B cell (primary cell): ENCODE data around the gene PHLDB2. TPM values are rescaled to one million over a fixed set of nuclear protein-coding genes. Genes with fewer than 3 reads are reported as not detected.

Experiments
- ATAC-seq: fragments of 200-7000 bp; cut with Tn5 transposase; one replicate; pipeline ENCODE4 v1.10.0; 2021; ENCODE audit warnings: low read depth, mild to moderate bottlenecking, moderate number of reproducible peaks, moderate library complexity
- CTCF ChIA-PET: fragments of 350-600 bp; sonication (Branson Sonifier 250); formaldehyde crosslinking; loops from one replicate; lab custom pipeline; 2021; ENCODE audit warnings: antibody characterized with exemption, inconsistent platforms; lab: Charles Lee
- POLR2A ChIA-PET: fragments of 350-600 bp; sonication (Branson Sonifier 250); formaldehyde crosslinking; loops from one replicate; lab custom pipeline; 2021; ENCODE audit warnings: antibody characterized with exemption; lab: Charles Lee
- DNase-seq: peaks from one replicate; pipeline ENCODE4 v3.0.0; 2013
- H2AFZ ChIP-seq: 2 replicates; pipeline ENCODE4 v1.6.1; 2012; ENCODE audit warnings: mild to moderate bottlenecking, low read depth, low read length; ENCODE audit not compliant: insufficient read depth, poor library complexity, severe bottlenecking
- H3K27ac ChIP-seq, 2 donors: 1 replicate in 1 of 2; 2 replicates in 1 of 2; pipeline ENCODE4 v1.5.1; 2012 to 2013; ENCODE audit warnings: low read length in 2 of 2, mild to moderate bottlenecking in 2 of 2, moderate library complexity in 1 of 2
- H3K27me3 ChIP-seq, 4 experiments: fragments of 200-600 bp in 1 of 4; sonication (generic) in 1 of 4; replicated peaks in 1 of 4; 1 replicate in 2 of 4; 2 replicates in 2 of 4; pipeline versions ENCODE4 v1.6.1 to v1.7.0; 2013 to 2016; ENCODE audit warnings: low read length in 3 of 4, mild to moderate bottlenecking in 2 of 4, mixed read lengths in 1 of 4, moderate library complexity in 1 of 4; ENCODE audit not compliant: insufficient read depth in 4 of 4, control insufficient read depth in 3 of 4; ENCODE audit errors: control extremely low read depth in 1 of 4
- H3K36me3 ChIP-seq, 2 experiments: replicated peaks in 1 of 2; 1 replicate in 1 of 2; 2 replicates in 1 of 2; pipeline versions ENCODE4 v1.6.1 to v1.7.1; 2013; ENCODE audit warnings: low read length in 1 of 2; ENCODE audit not compliant: insufficient read depth in 2 of 2, control insufficient read depth in 1 of 2; ENCODE audit errors: control extremely low read depth in 1 of 2, extremely low read depth in 1 of 2
- H3K4me1 ChIP-seq, 2 donors: fragments of 200-600 bp in 1 of 2; sonication (generic) in 1 of 2; 1 replicate in 1 of 2; 2 replicates in 1 of 2; pipeline versions ENCODE4 v1.5.1 to v1.6.1; 2013 to 2017; ENCODE audit warnings: low read length in 2 of 2; ENCODE audit not compliant: control insufficient read depth in 2 of 2, insufficient read depth in 2 of 2
- H3K4me2 ChIP-seq: replicated peaks from 2 replicates; pipeline ENCODE3; 2012; ENCODE audit warnings: mild to moderate bottlenecking, low read depth, low read length; ENCODE audit not compliant: poor library complexity, severe bottlenecking
- H3K4me3 ChIP-seq, 5 experiments: fragments of 200-600 bp in 1 of 5; sonication (generic) in 1 of 5; 1 replicate in 3 of 5; 2 replicates in 2 of 5; pipeline versions ENCODE4 v1.5.1 to v1.7.0; 2011 to 2016; ENCODE audit warnings: low read length in 4 of 5, mild to moderate bottlenecking in 4 of 5, low read depth in 2 of 5, control low read depth in 1 of 5, moderate library complexity in 1 of 5; ENCODE audit not compliant: insufficient read depth in 1 of 5; ENCODE audit errors: control extremely low read depth in 1 of 5, extremely low read depth in 1 of 5
- H3K79me2 ChIP-seq: fragments of 200-600 bp; sonication (generic); one replicate; pipeline ENCODE4 v1.6.0; 2016; ENCODE audit warnings: low read length; ENCODE audit not compliant: control insufficient read depth, insufficient read depth
- H3K9ac ChIP-seq: fragments of 200-600 bp; sonication (generic); 2 replicates; pipeline ENCODE4 v1.6.1; 2017; ENCODE audit warnings: mild to moderate bottlenecking, low read length, moderate library complexity
- H3K9me3 ChIP-seq, 3 donors: one replicate each; pipeline versions ENCODE4 v1.6.1 to v1.7.1; 2013; ENCODE audit warnings: low read length in 2 of 3; ENCODE audit not compliant: control insufficient read depth in 2 of 3, insufficient read depth in 1 of 3; ENCODE audit errors: control extremely low read depth in 1 of 3
- H4K20me1 ChIP-seq: 2 replicates; pipeline ENCODE4 v1.6.0; 2012; ENCODE audit warnings: mild to moderate bottlenecking, low read length; ENCODE audit not compliant: insufficient read depth, control insufficient read depth, poor library complexity, severe bottlenecking
- H3K27ac Mint-ChIP-seq: one replicate; pipeline ENCODE4 v1.8.0; 2021; ENCODE audit warnings: mixed read lengths
- H3K27me3 Mint-ChIP-seq: one replicate; pipeline ENCODE4 v1.8.0; 2021; ENCODE audit warnings: mixed read lengths
- H3K4me1 Mint-ChIP-seq: one replicate; pipeline ENCODE4 v1.8.0; 2021; ENCODE audit warnings: mixed read lengths
- H3K4me3 Mint-ChIP-seq: one replicate; pipeline ENCODE4 v1.8.0; 2021; ENCODE audit warnings: mixed read lengths
- H3K9me3 Mint-ChIP-seq: one replicate; pipeline ENCODE4 v1.8.0; 2022; ENCODE audit warnings: mixed read lengths; ENCODE audit not compliant: insufficient read depth
- CTCF ChIP-seq: fragments of 200-600 bp; IDR thresholded peaks from one replicate; pipeline ENCODE4 v1.8.0; 2022; ENCODE audit warnings: antibody characterized with exemption, mild to moderate bottlenecking
- EZH2 ChIP-seq: IDR thresholded peaks from 2 replicates; pipeline ENCODE4 v1.6.1; 2012; ENCODE audit warnings: borderline replicate concordance, low read depth, mild to moderate bottlenecking, moderate library complexity, low read length; ENCODE audit not compliant: insufficient read depth, poor library complexity, severe bottlenecking
- WGBS: methylation state at CpG from one replicate; pipeline ENCODE4 v1.1.5; 2013; ENCODE audit warnings: missing lambda C conversion rate; ENCODE audit not compliant: insufficient coverage; 5-methylcytosine and 5-hydroxymethylcytosine counted together
- intact Hi-C: fragments of 100-400 bp; cut with micrococcal nuclease; formaldehyde crosslinking; loops from one replicate; pipeline ENCODE4 v1.10.0; 2022
- polyA plus RNA-seq: library from polyadenylated mRNA; depleted of rRNA; stranded (reverse); fragments of >200 nt; gene quantifications from 2 replicates; pipeline ENCODE4 v1.2.3, GENCODE V29; 2012
- total RNA-seq, 2 donors: library from RNA; stranded (reverse); fragments of 120-200 nt in 1 of 2; gene quantifications; 1 replicate in 1 of 2; 2 replicates in 1 of 2; pipeline versions ENCODE4 v1.2.3 to v1.2.4, GENCODE V29; 2013 to 2022

Gene PHLDB2
- total and polyA plus RNA-seq, 2 donors (not counting 1 experiment from before 2014, with no cell fraction given), result 1.3 to 6.3 TPM

GRCh38 chr3:111892070-111892469 is 33.0 kb downstream of the PHLDB2 start:
- H3K9me3 Mint-ChIP-seq, result no peaks in the 10 kb centered on the region
- Histone ChIP-seq H4K20me1 (no peaks in the 10 kb centered on the region), H2AFZ (no peak overlapping the region), H3K79me2 (no peaks in the 10 kb centered on the region), H3K4me2 (no peak overlapping the region), H3K9me3 (no peaks in the 10 kb centered on the region), H3K4me3 (no peak overlapping the region), H3K9ac (no peak overlapping the region), H3K27me3 (no peaks in the 10 kb centered on the region), H3K27ac (no peak overlapping the region), H3K4me1 (no peaks in the 10 kb centered on the region), H3K36me3 (no peaks in the 10 kb centered on the region)
- intact Hi-C loops, result no loop called here
- ChIA-PET CTCF (no interaction called here), POLR2A (no interaction called here)
- H3K4me3 Mint-ChIP-seq, result no peak overlapping the region
- ATAC-seq (no peak), DNase-seq (no peak)
- no peak for TF ChIP-seq CTCF
- TF ChIP-seq EZH2, result no peak
- H3K4me1 Mint-ChIP-seq, result peaks cover 3% of the 10 kb centered on the region
- WGBS, result no CpG with 5 or more reads among the region's 2 CpGs
- H3K27me3 Mint-ChIP-seq, result no peaks in the 10 kb centered on the region
- no peak overlapping the region for H3K27ac Mint-ChIP-seq

GRCh38 chr3:111895071-111895470 is 36.0 kb downstream of the PHLDB2 start:
- intact Hi-C loops, result no loop called here
- ChIA-PET POLR2A (interaction anchor here (0.7 kb wide), 1 partner anchor 599 kb away, joined by 7 read pairs; no protein-coding TSS in a partner anchor), CTCF (no interaction called here)

More at GRCh38 chr3:111895071-111895470, 36.0 kb downstream of the PHLDB2 start:
- Histone ChIP-seq H3K4me3 (no peak overlapping the region), H3K4me1 (no peaks in the 10 kb centered on the region), H2AFZ (no peak overlapping the region), H3K27me3 (no peaks in the 10 kb centered on the region), H3K4me2 (no peak overlapping the region), H4K20me1 (no peaks in the 10 kb centered on the region), H3K9ac (no peak overlapping the region), H3K27ac (no peak overlapping the region), H3K79me2 (no peaks in the 10 kb centered on the region), H3K36me3 (no peaks in the 10 kb centered on the region), H3K9me3 (no peaks in the 10 kb centered on the region)
- DNase-seq (no peak), ATAC-seq (no peak)
- Mint-ChIP-seq H3K4me1 (no peaks in the 10 kb centered on the region), H3K27ac (no peak overlapping the region), H3K27me3 (no peaks in the 10 kb centered on the region), H3K4me3 (no peak overlapping the region), H3K9me3 (no peaks in the 10 kb centered on the region)
- no CpG with 5 or more reads among the region's 1 CpG for WGBS
- TF ChIP-seq EZH2 (no peak), CTCF (no peak)
